MCF 10A (cell line): ENCODE measurements around the gene SYPL2. TPM values are rescaled to one million over a fixed set of nuclear protein-coding genes. Genes with fewer than 3 reads are reported as not detected.

Source experiments
- BruUV-seq: library from RNA; stranded (reverse); fragments of 400-500 nt; replicated peaks from 2 replicates; lab custom pipeline; 2021; lab: Mats Ljungman, UMichigan
- CTCF ChIA-PET: fragments of 300-600 bp; sonication (Branson Sonifier 250); formaldehyde crosslinking; extraction: SDS; loops from one replicate; lab custom pipeline; 2021; ENCODE audit warnings: antibody characterized with exemption, inconsistent platforms; lab: Yijun Ruan, JAX
- POLR2A ChIA-PET: fragments of 300-600, 350-650 bp; sonication (Branson Sonifier 250); formaldehyde crosslinking; extraction: SDS; loops from one replicate; lab custom pipeline; 2020; ENCODE audit warnings: antibody characterized with exemption, inconsistent platforms; lab: Yijun Ruan, JAX
- DNase-seq: peaks from one replicate; pipeline ENCODE4 v3.0.0-alpha.2; 2018; ENCODE audit not compliant: unreplicated experiment
- H3K27ac Mint-ChIP-seq: one replicate; pipeline ENCODE4 v1.8.0; 2022; ENCODE audit warnings: mild to moderate bottlenecking, low read depth, mixed read lengths; ENCODE audit not compliant: unreplicated experiment
- H3K27me3 Mint-ChIP-seq: one replicate; pipeline ENCODE4 v1.8.0; 2022; ENCODE audit warnings: mixed read lengths; ENCODE audit not compliant: insufficient read depth, unreplicated experiment
- H3K36me3 Mint-ChIP-seq: one replicate; pipeline ENCODE4 v1.8.0; 2022; ENCODE audit warnings: mild to moderate bottlenecking, moderate library complexity, mixed read lengths; ENCODE audit not compliant: insufficient read depth, unreplicated experiment
- H3K4me1 Mint-ChIP-seq: one replicate; pipeline ENCODE4 v1.8.0; 2022; ENCODE audit warnings: mixed read lengths; ENCODE audit not compliant: insufficient read depth, unreplicated experiment
- H3K4me3 Mint-ChIP-seq: one replicate; pipeline ENCODE4 v1.8.0; 2022; ENCODE audit warnings: mild to moderate bottlenecking, moderate library complexity, mixed read lengths; ENCODE audit not compliant: unreplicated experiment
- H3K9me3 Mint-ChIP-seq: one replicate; pipeline ENCODE4 v1.8.0; 2022; ENCODE audit warnings: mixed read lengths; ENCODE audit not compliant: unreplicated experiment
- CTCF ChIP-seq: fragments of 200-600 bp; IDR thresholded peaks from one replicate; pipeline ENCODE4 v1.8.0; 2022; ENCODE audit warnings: antibody characterized with exemption, mild to moderate bottlenecking; ENCODE audit not compliant: unreplicated experiment
- intact Hi-C: fragments of 100-400 bp; cut with micrococcal nuclease; formaldehyde crosslinking; loops from 2 replicates; pipeline ENCODE4 v1.14.1; 2022
- total RNA-seq: library from RNA; stranded (reverse); gene quantifications from 2 replicates; pipeline ENCODE4 v1.2.3, GENCODE V29; 2022

The SYPL2 gene
- total RNA-seq, 1 experiment from 2014 or later: not detected

GRCh38 chr1:109482242-109482641, 15.9 kb downstream of the SYPL2 start:
- Mint-ChIP-seq H3K4me1 (peaks cover 10% of the 10 kb centered on the region), H3K4me3 (no peak overlapping the region), H3K27ac (no peak overlapping the region), H3K9me3 (no peaks in the 10 kb centered on the region), H3K36me3 (no peaks in the 10 kb centered on the region), H3K27me3 (peaks cover 31% of the 10 kb centered on the region)
- intact Hi-C loops: no loop called here
- no TSS peak for BruUV-seq
- ChIA-PET POLR2A (interaction anchor here (0.6 to 2.6 kb wide), 3 partner anchors 11 to 249 kb away, joined by 3 to 14 read pairs (median 6); partner anchors contain the start of gene PSMA5), CTCF (interaction anchor here (0.5 to 40.0 kb wide), 6 partner anchors 12 to 199 kb away, joined by 3 to 1071 read pairs (median 4); partner anchors contain the start of genes CYB561D1, GPR61 and PSRC1)
- DNase-seq: no peak
- TF ChIP-seq CTCF: no peak

GRCh38 chr1:109482791-109483671, 16.7 kb downstream of the SYPL2 start:
- Mint-ChIP-seq H3K27me3 (peaks cover 31% of the 10 kb centered on the region), H3K4me1 (peaks cover 10% of the 10 kb centered on the region), H3K36me3 (peaks cover under 1% of the 10 kb centered on the region), H3K9me3 (no peaks in the 10 kb centered on the region), H3K4me3 (peak overlapping the region; percentile 83), H3K27ac (no peak overlapping the region)
- ChIA-PET POLR2A (interaction anchor here (0.6 to 2.6 kb wide), 5 partner anchors 57 to 502 kb away, joined by 3 to 14 read pairs (median 3); partner anchors contain the start of genes AHCYL1, GNAI3 and PSMA5), CTCF (interaction anchor here (0.5 to 40.0 kb wide), 7 partner anchors 11 to 200 kb away, joined by 3 to 1071 read pairs (median 4); partner anchors contain the start of genes CYB561D1, GPR61 and PSRC1)
- TF ChIP-seq CTCF: no peak
- no peak for DNase-seq
- intact Hi-C loops: no loop called here
- no TSS peak for BruUV-seq

- no peak for TF ChIP-seq CTCF
- H3K27me3 Mint-ChIP-seq: peaks cover 24% of the 10 kb centered on the region
- peak within 1 kb of the TSS; percentile 83 for H3K4me3 Mint-ChIP-seq
- H3K9me3 Mint-ChIP-seq: no peaks in the 10 kb centered on the region
- CTCF ChIA-PET: interaction anchor here (0.5 to 40.0 kb wide), 7 partner anchors 11 to 172 kb away, joined by 3 to 1071 read pairs (median 4); partner anchors contain the start of genes CYB561D1 and GPR61
- DNase-seq: peak; percentile 89
- H3K4me1 Mint-ChIP-seq: peaks cover 7% of the 10 kb centered on the region
- intact Hi-C loops: no loop called here
- POLR2A ChIA-PET: interaction anchor here (0.7 to 2.6 kb wide), 10 partner anchors 9 to 501 kb away, joined by 3 to 14 read pairs (median 3); partner anchors contain the start of genes AHCYL1, CYB561D1, GNAI3 and PSMA5
- peak within 1 kb of the TSS; percentile 77 for H3K27ac Mint-ChIP-seq
- BruUV-seq: no TSS peak
- peaks cover 7% of the 10 kb centered on the region for H3K36me3 Mint-ChIP-seq
Measured at GRCh38 chr1:109483672-109484518, 17.5 kb downstream of the SYPL2 start, which contains the start of gene ATXN7L2. Gene ATXN7L2 (plus strand): TSS chr1:109483905. CDS start chr1:109483954, 49 bp downstream.
